Aorta (tissue), 5 donors: ENCODE results near the gene MFSD2B. TPM values are rescaled to one million over a fixed set of nuclear protein-coding genes. Genes with fewer than 3 reads are reported as not detected.

Source experiments
- ATAC-seq: fragments of 200-7000 bp; cut with Tn5 transposase; one replicate; pipeline ENCODE4 v1.9.1; 2022; ENCODE audit warnings: moderate library complexity; ENCODE audit not compliant: low FRiP score
- DNase-seq, 2 donors: peaks; one replicate each; pipeline ENCODE4 v3.0.0-alpha.2; 2020
- H3K27ac ChIP-seq, 2 donors: one replicate each; pipeline ENCODE4 v1.5.1; 2013; ENCODE audit warnings: low read length in 2 of 2, mild to moderate bottlenecking in 2 of 2, moderate library complexity in 2 of 2, control low read depth in 1 of 2, inconsistent platforms in 1 of 2, low read depth in 1 of 2
- H3K27me3 ChIP-seq, 2 donors: one replicate each; pipeline ENCODE4 v1.6.1; 2013; ENCODE audit warnings: control low read depth in 1 of 2, low read length in 1 of 2, mild to moderate bottlenecking in 1 of 2, moderate library complexity in 1 of 2; ENCODE audit not compliant: insufficient read depth in 2 of 2, control insufficient read depth in 1 of 2
- H3K36me3 ChIP-seq, 2 donors: one replicate each; pipeline ENCODE4 v1.6.1; 2013; ENCODE audit warnings: control low read depth in 1 of 2, low read length in 1 of 2, mild to moderate bottlenecking in 1 of 2; ENCODE audit not compliant: insufficient read depth in 2 of 2, control insufficient read depth in 1 of 2
- H3K4me1 ChIP-seq, 2 donors: one replicate each; pipeline ENCODE4 v1.6.1; 2013; ENCODE audit warnings: low read length in 2 of 2, control low read depth in 1 of 2, mild to moderate bottlenecking in 1 of 2, moderate library complexity in 1 of 2; ENCODE audit not compliant: insufficient read depth in 2 of 2, control insufficient read depth in 1 of 2
- H3K4me3 ChIP-seq, 2 donors: one replicate each; pipeline ENCODE4 v1.5.1; 2013; ENCODE audit warnings: low read length in 2 of 2, control low read depth in 1 of 2, mild to moderate bottlenecking in 1 of 2
- H3K9me3 ChIP-seq: one replicate; pipeline ENCODE4 v1.6.1; 2013; ENCODE audit warnings: mild to moderate bottlenecking, low read length; ENCODE audit not compliant: control insufficient read depth
- WGBS, 2 donors: extraction: QIAGEN DNeasy Blood & Tissue Kit; methylation state at CpG; one replicate each; pipeline ENCODE4 v1.1.7; 2013; 5-methylcytosine and 5-hydroxymethylcytosine counted together
- intact Hi-C, 2 donors: fragments of 100-400 bp; cut with DNase I; formaldehyde crosslinking; loops; one replicate each; pipeline versions ENCODE4 v1.14.2 to v1.15.0; 2022
- long read RNA-seq, 2 donors: library from polyadenylated mRNA; unstranded; transcript quantifications; one replicate each; pipeline ENCODE4 v2.0.0, GENCODE V29; 2020 to 2021
- polyA plus RNA-seq, 2 donors: library from polyadenylated mRNA; stranded (reverse); fragments of 200-250 nt; gene quantifications; one replicate each; pipeline ENCODE4 v1.2.3, GENCODE V29; 2013
- total RNA-seq, 2 donors: library from RNA; stranded (reverse); fragmentation: NEBNext Ultra II Directional; extraction: Animal tissue kit (Norgen Biotek cat#: 25700); gene quantifications; one replicate each; pipeline ENCODE4 v1.2.1, GENCODE V29; 2021
- donor health status: healthy with polysubstance abuse.
- donor health status: Bipolar disorder and iron deficiency.
- donor health status: DM: no; HTN: no; CAD: no.
- donor health status: DM: no; HTN: no; CAD: no.
- donor health status: DM: yes; HTN: yes; CAD: no.

MFSD2B gene, protein sequence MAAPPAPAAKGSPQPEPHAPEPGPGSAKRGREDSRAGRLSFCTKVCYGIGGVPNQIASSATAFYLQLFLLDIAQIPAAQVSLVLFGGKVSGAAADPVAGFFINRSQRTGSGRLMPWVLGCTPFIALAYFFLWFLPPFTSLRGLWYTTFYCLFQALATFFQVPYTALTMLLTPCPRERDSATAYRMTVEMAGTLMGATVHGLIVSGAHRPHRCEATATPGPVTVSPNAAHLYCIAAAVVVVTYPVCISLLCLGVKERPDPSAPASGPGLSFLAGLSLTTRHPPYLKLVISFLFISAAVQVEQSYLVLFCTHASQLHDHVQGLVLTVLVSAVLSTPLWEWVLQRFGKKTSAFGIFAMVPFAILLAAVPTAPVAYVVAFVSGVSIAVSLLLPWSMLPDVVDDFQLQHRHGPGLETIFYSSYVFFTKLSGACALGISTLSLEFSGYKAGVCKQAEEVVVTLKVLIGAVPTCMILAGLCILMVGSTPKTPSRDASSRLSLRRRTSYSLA
- total RNA-seq (under 1 TPM; 0.33 to 0.42 TPM), polyA plus RNA-seq (under 1 TPM in 1 of 2 donors, not detected in 1; 0.05 TPM)
- long read RNA-seq, donor 1, partial matches to known transcripts = 0 of 1 reads
- long read RNA-seq, donor 1, other reads (novel, unspliced or antisense) = 1 of 1 reads
- long read RNA-seq, donor 2, partial matches to known transcripts = 1 of 1 reads
- long read RNA-seq, donor 2, other reads (novel, unspliced or antisense) = 0 of 1 reads

DNA sequence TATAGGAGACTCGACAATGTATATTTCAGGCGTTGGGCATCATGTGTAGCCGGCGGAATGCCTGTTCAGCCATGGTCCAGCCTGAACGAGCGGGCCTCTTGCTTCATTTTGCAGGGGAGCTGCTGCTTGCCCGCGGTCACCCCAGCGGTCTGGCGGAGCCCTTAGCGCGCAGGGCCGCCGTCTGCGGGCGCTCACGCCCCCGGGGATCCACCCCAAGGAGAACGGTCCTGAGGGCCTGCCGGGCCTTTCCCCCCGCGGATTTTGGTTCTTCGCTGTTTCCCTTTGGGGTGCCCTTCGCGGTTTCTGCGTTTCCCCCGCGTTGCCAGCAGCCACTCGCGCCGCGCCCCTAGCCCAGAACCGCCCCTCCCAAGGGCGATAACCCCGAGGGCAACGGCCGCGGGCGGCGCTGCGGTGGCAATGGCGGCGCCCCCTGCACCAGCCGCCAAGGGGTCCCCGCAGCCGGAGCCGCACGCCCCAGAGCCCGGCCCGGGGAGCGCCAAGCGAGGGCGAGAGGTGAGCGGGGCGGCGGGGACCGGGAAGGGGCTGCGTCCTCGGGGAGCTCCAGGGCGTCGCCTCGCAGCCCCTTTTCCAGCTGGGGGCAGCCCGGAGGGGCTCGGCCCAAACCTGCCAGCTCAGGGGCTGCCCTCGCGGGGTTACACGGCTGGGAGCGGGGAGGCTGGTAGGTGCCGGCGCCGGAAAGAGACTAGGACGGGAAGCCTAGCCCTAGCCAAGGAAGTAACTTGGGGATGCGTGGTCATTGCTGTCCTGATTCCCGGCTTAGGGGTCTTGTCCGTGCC is at the start of gene MFSD2B:
Gene MFSD2B, plus strand, starts transcription at position 406 of the 797 bp plus-strand sequence. Its CDS starts 12 bp downstream, at position 418.
- H3K4me1 ChIP-seq = no peaks in the 10 kb centered on the region
- intact Hi-C loops = no loop called here
- H3K27me3 ChIP-seq = no peaks in the 10 kb centered on the region
- peak; percentile 38 for ATAC-seq
- no peak within 1 kb of the TSS for H3K4me3 ChIP-seq
- no peak for DNase-seq
- WGBS, 2 donors = 3% methylated on average over 72 to 75 of the region's 75 CpGs
- no peaks in the 10 kb centered on the region for H3K9me3 ChIP-seq
- H3K27ac ChIP-seq = no peak within 1 kb of the TSS
- H3K36me3 ChIP-seq = no peaks in the 10 kb centered on the region

DNA sequence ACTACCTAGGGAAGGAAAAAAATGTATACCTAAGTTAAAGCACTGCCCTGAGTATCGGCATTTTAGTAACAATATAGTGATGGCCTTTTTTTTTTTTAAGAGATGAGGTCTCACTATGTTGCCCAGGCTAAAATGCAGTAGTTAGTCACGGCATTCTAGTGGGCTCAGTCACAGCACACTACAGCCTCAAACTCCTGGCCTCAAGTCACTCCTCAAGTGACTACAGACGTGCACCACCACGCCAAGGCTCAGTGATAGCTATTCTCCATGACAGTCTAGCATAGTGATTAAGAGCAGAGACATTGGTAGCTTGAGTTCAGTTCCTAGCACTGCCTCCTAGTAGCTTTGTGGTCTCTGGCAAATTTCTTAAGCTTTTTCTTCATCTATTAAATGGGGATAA is 42.0 kb upstream of the MFSD2B start:
- Histone ChIP-seq H3K27ac (no peak overlapping the region), H3K27me3 (no peaks in the 10 kb centered on the region), H3K4me3 (no peak overlapping the region), H3K4me1 (no peaks in the 10 kb centered on the region), H3K36me3 (no peaks in the 10 kb centered on the region), H3K9me3 (no peaks in the 10 kb centered on the region)
- 96 to 98% methylated on average over 4 of the region's 4 CpGs for WGBS, 2 donors
- intact Hi-C loops = no loop called here
- ATAC-seq (no peak), DNase-seq (no peak)

DNA sequence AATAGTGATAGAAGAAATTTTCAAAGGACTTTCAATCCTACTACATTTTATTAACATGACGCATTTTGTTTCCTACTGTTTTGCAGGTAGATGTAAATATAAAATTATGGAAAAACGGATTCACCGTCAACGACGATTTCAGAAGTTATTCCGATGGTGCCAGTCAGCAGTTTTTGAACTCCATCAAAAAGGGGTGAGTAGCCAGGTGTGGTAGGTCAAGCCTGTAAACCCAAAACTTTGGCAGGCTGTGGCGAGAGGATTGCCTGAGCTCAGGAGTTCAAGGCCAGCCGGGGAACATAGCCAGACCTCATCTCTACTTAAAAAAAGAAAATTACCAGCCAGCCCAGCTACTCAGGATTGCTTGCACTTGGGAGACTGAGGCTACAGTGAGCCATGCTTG is 33.0 kb upstream of the MFSD2B start:
- WGBS, 2 donors = 97 to 98% methylated on average over 8 of the region's 8 CpGs
- Histone ChIP-seq H3K9me3 (no peaks in the 10 kb centered on the region), H3K36me3 (no peaks in the 10 kb centered on the region), H3K27me3 (no peaks in the 10 kb centered on the region), H3K4me1 (no peaks in the 10 kb centered on the region), H3K27ac (no peak overlapping the region), H3K4me3 (no peak overlapping the region)
- ATAC-seq (no peak), DNase-seq (no peak)
- intact Hi-C loops = no loop called here

DNA sequence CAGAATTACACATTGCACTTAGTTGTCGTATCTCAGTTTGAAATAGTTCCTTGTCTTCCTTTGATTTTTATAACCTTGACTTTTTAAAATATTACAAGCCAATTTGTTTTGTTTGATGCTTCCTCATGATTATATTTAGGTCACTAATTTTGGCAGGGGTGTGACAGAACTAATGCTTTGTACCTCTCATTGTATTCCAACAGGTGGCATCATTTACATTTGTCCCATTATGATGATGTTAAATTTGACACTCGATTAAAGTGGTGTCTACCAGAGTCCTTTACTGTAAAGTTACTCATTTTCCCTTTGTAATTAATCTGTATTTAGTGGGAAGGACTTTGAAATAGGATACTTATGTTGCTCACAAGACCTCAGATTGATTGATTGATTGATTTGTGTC is 21.5 kb upstream of the MFSD2B start:
- DNase-seq (no peak), ATAC-seq (no peak)
- Histone ChIP-seq H3K36me3 (no peaks in the 10 kb centered on the region), H3K4me3 (no peak overlapping the region), H3K27ac (no peak overlapping the region), H3K9me3 (no peaks in the 10 kb centered on the region), H3K4me1 (no peaks in the 10 kb centered on the region), H3K27me3 (no peaks in the 10 kb centered on the region)
- WGBS, 2 donors = 69 to 71% methylated on average over 2 of the region's 2 CpGs
- intact Hi-C loops = no loop called here

DNA sequence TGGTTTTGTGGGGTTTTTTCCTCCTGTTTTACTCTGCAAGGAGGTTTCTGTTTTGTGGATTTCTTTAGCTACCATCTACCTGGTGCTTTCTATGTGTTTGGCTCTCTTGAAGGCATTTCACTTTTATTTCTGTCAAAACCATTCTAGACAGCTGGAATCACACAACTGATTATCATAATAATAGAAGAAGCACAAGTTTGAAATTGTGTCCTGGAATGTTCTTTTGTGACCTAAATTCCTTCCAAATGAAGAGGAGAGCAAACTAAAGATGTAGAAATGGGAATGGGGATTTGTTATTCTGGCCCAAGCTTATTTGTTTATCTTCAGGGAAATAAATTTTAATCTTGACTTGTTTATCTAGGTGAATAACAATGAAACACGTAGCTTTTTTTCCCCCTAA is 17.0 kb upstream of the MFSD2B start:
- H3K4me3 ChIP-seq = no peak overlapping the region
- H3K27ac ChIP-seq = no peak overlapping the region
- H3K4me1 ChIP-seq = no peaks in the 10 kb centered on the region
- ATAC-seq = no peak
- no peaks in the 10 kb centered on the region for H3K27me3 ChIP-seq
- intact Hi-C loops = no loop called here
- H3K9me3 ChIP-seq = no peaks in the 10 kb centered on the region
- H3K36me3 ChIP-seq = no peaks in the 10 kb centered on the region
- no peak for DNase-seq
- WGBS, 2 donors = 49 to 60% methylated on average over 1 of the region's 1 CpG

DNA sequence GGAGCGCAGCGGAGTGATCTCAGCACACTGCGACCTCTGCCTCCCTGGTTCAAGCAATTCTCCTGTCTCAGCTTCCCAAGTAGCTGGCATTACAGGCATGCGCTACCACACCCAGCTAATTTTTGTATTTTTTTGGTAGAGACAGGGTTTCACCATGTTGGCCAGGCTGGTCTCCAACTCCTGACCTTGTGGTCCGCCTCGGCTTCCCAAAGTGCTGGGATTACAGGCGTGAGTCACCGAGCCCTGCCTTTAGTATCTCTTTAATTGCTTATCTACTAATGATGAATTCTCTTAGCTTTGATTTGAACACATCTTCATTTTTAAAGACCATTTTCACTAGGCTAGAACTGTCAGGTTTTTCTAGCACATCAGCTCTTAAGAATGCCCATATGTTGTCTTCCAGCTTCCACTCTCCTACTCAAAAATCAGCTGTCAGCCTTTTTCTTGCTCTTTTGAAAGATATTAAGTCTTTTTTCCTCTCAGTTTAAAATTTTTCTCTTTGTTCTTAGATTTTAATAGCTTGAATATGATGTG is 16.1 kb upstream of the MFSD2B start:
- WGBS, 2 donors = 97 to 98% methylated on average over 8 of the region's 8 CpGs
- Histone ChIP-seq H3K4me1 (no peaks in the 10 kb centered on the region), H3K27ac (no peak overlapping the region), H3K36me3 (no peaks in the 10 kb centered on the region), H3K9me3 (no peaks in the 10 kb centered on the region), H3K4me3 (no peak overlapping the region), H3K27me3 (no peaks in the 10 kb centered on the region)
- ATAC-seq (no peak), DNase-seq (no peak)
- intact Hi-C loops = no loop called here

DNA sequence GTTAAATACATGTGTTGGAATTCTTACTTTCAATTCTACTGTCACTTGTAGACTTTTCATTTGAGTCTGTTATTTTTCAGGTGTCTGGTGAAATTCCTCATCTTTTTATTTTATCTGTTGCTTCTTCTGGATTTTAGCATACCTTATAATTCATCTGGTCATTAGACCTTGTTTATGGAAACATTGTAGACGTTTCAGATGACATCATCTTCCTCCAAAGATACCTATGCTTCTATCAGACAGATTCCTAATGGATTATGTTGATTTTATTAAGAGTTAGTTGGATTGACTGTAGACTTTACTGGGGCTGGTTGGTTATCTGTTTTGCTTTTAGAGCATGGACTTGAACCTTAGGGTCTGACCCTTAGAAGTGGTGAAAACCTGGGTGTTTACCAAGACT is 15.3 kb upstream of the MFSD2B start:
- no peaks in the 10 kb centered on the region for H3K4me1 ChIP-seq
- H3K9me3 ChIP-seq = no peaks in the 10 kb centered on the region
- no peaks in the 10 kb centered on the region for H3K27me3 ChIP-seq
- intact Hi-C loops = no loop called here
- no peak for DNase-seq
- no peak for ATAC-seq
- H3K4me3 ChIP-seq = no peak overlapping the region
- WGBS, 2 donors = 25 to 32% methylated on average over 1 of the region's 1 CpG
- no peaks in the 10 kb centered on the region for H3K36me3 ChIP-seq
- no peak overlapping the region for H3K27ac ChIP-seq

DNA sequence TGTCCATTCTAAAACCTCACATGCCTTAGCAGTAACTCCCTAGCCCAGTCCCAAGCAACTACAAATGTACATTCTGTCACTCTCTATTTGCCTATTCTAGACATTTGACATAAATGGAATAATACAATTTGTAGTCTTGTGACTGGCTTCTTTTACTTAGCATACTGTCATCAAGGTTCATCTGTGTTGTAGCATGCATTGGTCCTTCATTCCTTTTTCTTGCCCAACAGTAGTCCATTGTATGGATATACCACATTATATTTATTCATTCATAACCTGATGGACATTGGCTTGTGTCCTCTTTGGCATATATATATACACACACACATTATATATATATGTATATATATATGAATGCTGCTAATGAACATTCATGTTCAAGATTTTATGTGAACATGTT is 2.2 kb upstream of the MFSD2B start:
- H3K4me3 ChIP-seq = no peak overlapping the region
- no peaks in the 10 kb centered on the region for H3K4me1 ChIP-seq
- no peaks in the 10 kb centered on the region for H3K9me3 ChIP-seq
- DNase-seq = no peak
- H3K27ac ChIP-seq = no peak overlapping the region
- no peaks in the 10 kb centered on the region for H3K27me3 ChIP-seq
- no peak for ATAC-seq
- intact Hi-C loops = no loop called here
- H3K36me3 ChIP-seq = no peaks in the 10 kb centered on the region
